ENCODE results near the gene MARCHF6.
"Not testable (repeated sequence)": the region's sequence is repeated elsewhere in the genome, so short reads cannot be mapped to it uniquely, and the experiment has no call there.

The MARCHF6 gene

GRCh38 chr5:10381803-10382202 lies 28.3 kb downstream of the MARCHF6 start:
- DNase-seq (ENCODE audit: low read depth): no peak

DNA sequence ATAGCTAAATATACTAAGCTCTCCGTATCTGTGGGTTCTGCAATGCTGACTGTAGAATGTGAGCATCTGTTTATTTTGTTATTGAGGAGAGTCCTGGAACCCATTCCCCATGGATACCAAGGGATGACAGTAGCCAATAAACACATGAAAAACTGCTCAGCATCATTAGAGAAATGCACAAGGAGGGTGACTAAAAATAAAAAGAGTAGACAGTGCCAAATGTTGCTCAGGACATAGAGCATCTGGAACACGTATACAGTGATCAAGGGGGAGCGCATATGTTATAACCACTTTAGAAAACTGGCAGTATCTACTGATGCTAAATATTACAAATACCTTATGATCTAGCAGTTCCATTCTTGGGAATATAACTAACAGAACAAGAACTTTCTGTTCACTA lies 31.0 kb downstream of the MARCHF6 start:
- no peak for DNase-seq (ENCODE audit: low read depth)

DNA sequence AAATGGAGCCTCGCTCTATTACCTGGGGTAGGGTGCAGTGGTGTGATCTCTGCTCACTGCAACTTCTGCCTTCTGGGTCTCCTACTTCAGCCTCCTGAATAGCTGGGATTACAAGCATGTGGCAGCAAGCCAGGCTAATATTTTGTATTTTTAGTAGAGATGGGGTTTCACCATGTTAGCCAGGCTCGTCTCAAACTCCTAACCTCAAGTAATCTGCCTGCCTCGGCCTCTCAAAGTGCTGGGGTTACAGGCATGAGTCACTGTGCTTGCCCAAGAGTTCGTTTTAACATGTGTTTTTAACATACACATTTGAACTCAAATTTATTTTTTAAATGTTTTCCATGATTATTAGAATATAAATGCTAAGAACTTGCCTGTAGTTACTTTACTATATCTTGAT lies 34.2 kb downstream of the MARCHF6 start:
- no peak for DNase-seq (ENCODE audit: low read depth)

- DNase-seq (ENCODE audit: low read depth): no peak
These were observed 37.6 kb downstream of the MARCHF6 start for GRCh38 chr5:10391130-10391529.

GRCh38 chr5:10392567-10393328 lies 39.3 kb downstream of the MARCHF6 start:
- not testable (repeated sequence) for DNase-seq (ENCODE audit: low read depth)

DNA sequence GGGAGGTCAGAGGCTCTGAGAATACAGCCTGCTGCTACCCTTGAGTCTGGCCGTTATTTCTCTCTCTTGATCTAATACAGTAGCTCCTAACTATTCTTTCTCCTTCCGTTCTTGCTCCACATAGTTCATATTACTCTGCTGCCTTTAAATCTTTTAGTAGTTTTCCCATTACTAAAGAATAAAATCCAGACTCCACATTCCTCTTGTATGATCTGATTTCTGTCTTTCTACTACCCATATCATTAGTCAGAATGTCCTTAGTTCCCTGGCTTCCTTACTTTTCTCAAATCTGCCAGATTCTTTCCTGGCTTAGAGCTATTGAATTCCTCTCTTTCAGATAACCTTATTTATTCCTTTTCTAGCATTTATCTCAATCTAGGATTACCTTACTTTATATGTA lies 40.0 kb downstream of the MARCHF6 start:
- DNase-seq (ENCODE audit: low read depth): no peak

DNA sequence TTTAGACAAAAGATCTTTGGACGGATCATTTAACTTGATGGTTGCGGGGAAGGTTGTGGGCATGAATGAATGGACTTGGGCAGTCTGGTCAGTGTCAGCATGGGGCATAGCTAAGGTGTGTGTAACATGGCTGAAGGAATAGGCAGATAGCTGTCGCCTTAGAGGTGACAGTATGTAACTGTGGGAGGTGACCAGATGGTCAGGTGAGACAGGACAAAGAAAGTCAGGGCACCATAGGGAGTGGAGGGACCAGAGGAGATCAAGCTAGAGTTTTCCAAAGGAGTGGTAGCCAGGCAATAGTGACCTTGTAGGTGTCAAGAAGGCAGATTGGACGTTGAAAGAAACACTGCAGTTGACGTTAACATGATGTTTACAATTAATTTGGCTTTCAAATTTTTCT lies 43.1 kb downstream of the MARCHF6 start:
- DNase-seq (ENCODE audit: low read depth): no peak

- DNase-seq (ENCODE audit: low read depth): no peak
These were observed 46.3 kb downstream of the MARCHF6 start for GRCh38 chr5:10399839-10400238.

GRCh38 chr5:10400411-10400810 lies 46.9 kb downstream of the MARCHF6 start:
- DNase-seq (ENCODE audit: low read depth): no peak

DNA sequence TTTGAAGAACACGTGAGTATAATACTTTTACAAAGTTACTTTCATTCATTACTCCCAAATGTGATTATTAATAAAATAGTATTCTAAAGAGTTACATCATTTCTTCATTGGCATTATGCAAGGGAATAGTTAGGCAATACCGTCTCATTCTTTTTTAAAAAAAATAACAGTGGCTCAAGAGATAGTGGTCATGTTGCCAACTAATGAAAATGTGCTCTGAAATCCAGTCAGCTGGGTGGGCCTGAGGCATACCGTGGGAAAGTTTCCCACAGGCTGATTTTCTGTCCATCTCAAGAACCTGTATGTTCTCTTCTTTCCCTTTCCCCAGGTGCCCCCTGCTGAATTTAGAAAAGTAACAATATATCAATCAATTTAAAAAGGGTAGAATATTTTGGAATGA lies 47.3 kb downstream of the MARCHF6 start:
- no peak for DNase-seq (ENCODE audit: low read depth)

DNA sequence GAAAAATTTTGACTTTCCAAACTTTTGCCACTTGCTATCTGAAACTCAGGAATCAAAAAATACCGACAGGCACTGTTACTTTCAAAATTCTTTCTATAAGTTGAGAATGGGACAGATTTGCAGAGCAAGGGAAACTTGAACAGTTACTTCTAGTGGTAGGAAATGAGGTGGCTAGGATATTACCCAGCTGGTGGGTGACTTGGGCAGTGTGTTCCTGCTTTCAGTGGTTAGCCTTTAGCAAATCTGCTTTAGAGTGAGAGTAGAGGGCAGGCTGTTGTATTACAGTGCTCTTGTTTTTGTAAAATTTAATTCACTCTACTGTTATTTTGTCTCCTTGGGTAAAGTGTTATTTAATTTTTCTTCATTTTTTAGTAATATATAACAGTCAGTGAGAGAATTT lies 48.0 kb downstream of the MARCHF6 start:
- no peak for DNase-seq (ENCODE audit: low read depth)

Measured in stimulated activated CD8-positive, alpha-beta memory T cell treated with anti-CD3 and anti-CD28 coated beads, Interleukin-7, amount 100 ng/mL, for 24 hours (primary cell).